GM12875 (cell line): Measurements from ENCODE around the gene GRID1.

ENCODE experiments used
- H3K4me3 ChIP-seq: one replicate; pipeline ENCODE4 v1.5.1; 2011; ENCODE audit warnings: low read depth, low read length, control low read depth
- CTCF ChIP-seq: IDR thresholded peaks from 2 replicates; pipeline ENCODE4 v1.5.1; 2011; ENCODE audit warnings: low read depth, mild to moderate bottlenecking, control low read depth, inconsistent platforms, low read length, moderate library complexity, borderline replicate concordance; ENCODE audit not compliant: insufficient read depth

The GRID1 gene

GRCh38 chr10:85650791-85651496 is 715.7 kb downstream of the GRID1 start:
- TF ChIP-seq CTCF = no peak
- H3K4me3 ChIP-seq = no peak overlapping the region

GRCh38 chr10:85649461-85649860 is 717.1 kb downstream of the GRID1 start:
- H3K4me3 ChIP-seq = no peak overlapping the region
- no peak for TF ChIP-seq CTCF

- no peak for TF ChIP-seq CTCF
- H3K4me3 ChIP-seq = no peak overlapping the region
Measured at GRCh38 chr10:85648279-85648754, 718.3 kb downstream of the GRID1 start.

GRCh38 chr10:85647741-85648140 is 718.9 kb downstream of the GRID1 start:
- no peak overlapping the region for H3K4me3 ChIP-seq
- no peak for TF ChIP-seq CTCF

GRCh38 chr10:85645926-85646711 is 720.5 kb downstream of the GRID1 start:
- H3K4me3 ChIP-seq = no peak overlapping the region
- no peak for TF ChIP-seq CTCF

- TF ChIP-seq CTCF = no peak
- H3K4me3 ChIP-seq = no peak overlapping the region
Measured at GRCh38 chr10:85645053-85645452, 721.5 kb downstream of the GRID1 start.
